Activated CD4-positive, alpha-beta T cell treated with anti-CD3 and anti-CD28 coated beads, Interleukin-2, amount 50 U/mL, for 24 hours (primary cell): Measurements from ENCODE around the gene RBM3.
A peak's percentile ranks its signal among the peaks of the same experiment; 100 is the strongest.
"Not testable (repeated sequence)": the region's sequence is repeated elsewhere in the genome, so short reads cannot be mapped to it uniquely, and the experiment has no call there.

ENCODE experiments used
- DNase-seq, 2 donors: peaks; one replicate each; pipeline ENCODE4 v3.0.0-alpha.2; 2020; ENCODE audit warnings: low read depth in 1 of 2, low spot score in 1 of 2

Gene RBM3

DNA sequence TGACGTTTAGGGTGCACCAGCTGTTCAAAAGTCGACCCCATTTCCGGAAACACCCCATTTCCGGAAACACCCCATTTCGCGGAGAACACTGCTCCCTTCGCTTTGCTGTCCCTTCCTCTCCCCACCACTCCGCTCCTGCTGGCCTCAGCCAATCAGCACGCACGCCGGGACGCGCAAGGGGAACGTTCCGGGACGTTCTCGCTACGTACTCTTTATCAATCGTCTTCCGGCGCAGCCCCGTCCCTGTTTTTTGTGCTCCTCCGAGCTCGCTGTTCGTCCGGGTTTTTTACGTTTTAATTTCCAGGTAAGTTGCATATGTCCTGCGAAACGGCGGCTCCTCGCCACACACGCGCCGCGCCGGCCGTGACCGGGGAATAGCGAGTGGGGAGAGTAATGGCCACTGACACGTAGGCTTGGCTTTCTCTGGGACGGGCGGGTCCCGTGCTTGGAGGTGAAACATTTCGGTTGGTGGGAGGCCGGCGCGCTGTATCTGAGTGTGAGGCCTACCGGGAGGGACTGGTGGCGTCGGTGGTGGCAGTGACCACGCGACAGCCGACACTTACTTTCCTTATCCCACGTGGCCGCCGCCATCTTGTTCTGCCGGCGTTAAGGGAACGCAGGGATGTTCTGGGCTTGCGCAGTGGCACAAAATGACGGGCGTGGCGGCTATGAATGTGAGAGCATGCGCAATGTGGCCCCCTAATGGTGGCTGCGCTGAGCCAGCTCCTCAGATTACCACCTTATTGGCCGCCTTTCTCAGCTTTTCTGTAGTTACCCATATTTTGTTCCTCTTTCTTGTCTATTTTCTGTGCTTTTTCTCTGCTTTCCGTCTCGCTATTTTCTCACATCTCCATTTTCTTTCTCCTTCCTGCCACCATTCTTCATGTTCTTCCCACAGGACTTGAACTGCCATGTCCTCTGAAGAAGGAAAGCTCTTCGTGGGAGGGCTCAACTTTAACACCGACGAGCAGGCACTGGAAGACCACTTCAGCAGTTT lies at the start of gene RBM3:
Gene RBM3, plus strand, starts transcription at position 215 of the 997 bp plus-strand sequence. Its CDS starts 697 bp downstream, at position 912.
- peak; percentile 74 to 86 for DNase-seq

- not testable (repeated sequence) for DNase-seq
Observed at GRCh38 chrX:48525853-48526252, 48.4 kb upstream of the RBM3 start.

DNA sequence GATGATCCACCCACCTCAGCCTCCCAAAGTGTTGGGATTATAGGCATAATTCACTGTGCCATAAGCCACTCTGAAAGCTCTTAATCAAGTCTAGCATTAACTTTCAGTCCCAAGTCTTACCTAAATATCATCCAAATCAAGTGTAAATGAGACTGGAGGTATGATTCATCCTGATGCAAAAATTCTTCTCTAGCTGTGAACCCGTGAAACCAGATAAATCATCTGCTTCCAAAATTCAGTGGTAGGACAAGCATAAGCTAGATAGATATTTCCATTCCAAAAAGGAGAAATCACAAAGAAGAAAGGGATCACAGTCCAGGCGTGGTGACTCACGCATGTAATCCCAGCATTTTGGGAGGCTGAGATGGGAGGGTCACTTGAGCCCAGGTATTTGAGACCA lies 43.5 kb upstream of the RBM3 start:
- DNase-seq = no peak

DNA sequence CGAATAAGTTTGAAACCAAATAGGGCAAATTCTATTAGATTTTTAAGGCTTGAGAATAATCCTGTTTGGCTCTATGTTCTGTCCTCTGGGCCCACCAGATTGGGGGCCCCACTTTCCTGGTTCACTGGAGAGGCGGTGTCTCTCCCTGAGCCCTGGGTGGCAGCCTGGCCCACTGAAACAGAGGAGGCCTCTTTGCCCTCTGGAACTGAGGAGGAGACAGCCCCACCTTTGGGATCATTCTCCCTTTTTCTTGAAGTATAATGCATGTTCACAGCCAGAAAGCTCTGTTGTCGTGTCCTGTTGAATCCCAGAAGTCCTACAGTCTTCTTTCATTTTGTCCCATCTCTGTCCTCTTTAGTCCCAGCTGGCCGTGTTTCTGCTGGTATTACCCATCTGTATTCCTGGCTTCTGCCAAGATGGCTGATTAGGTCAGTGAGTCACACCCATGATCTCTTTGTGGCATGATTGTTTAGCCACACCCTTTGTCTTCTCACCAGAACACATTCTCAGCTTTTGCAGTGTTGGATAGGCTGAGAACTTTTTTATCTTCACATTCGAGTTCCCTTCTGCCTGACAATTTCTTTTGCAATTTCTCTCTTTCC lies 42.8 kb upstream of the RBM3 start:
- no peak for DNase-seq

- DNase-seq = no peak
Observed at GRCh38 chrX:48532161-48532560, 42.1 kb upstream of the RBM3 start.

DNA sequence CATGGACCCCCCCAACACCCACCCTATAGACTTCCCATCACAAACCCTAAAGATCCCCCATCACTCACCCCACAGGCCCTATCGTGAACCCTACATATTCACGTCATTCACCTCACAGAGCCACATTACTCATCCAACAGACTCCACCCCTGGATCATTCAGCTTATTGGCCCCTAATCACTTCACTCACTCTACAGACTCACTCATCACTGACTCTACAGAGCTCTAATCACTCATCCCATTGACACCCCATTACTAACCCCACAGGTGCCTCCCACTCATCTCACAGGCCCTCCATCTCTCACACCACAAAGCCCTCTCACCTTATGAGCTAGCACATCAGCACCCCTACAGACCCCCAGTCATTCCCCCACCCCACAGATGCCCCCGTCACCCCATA lies 41.1 kb upstream of the RBM3 start:
- no peak for DNase-seq

DNA sequence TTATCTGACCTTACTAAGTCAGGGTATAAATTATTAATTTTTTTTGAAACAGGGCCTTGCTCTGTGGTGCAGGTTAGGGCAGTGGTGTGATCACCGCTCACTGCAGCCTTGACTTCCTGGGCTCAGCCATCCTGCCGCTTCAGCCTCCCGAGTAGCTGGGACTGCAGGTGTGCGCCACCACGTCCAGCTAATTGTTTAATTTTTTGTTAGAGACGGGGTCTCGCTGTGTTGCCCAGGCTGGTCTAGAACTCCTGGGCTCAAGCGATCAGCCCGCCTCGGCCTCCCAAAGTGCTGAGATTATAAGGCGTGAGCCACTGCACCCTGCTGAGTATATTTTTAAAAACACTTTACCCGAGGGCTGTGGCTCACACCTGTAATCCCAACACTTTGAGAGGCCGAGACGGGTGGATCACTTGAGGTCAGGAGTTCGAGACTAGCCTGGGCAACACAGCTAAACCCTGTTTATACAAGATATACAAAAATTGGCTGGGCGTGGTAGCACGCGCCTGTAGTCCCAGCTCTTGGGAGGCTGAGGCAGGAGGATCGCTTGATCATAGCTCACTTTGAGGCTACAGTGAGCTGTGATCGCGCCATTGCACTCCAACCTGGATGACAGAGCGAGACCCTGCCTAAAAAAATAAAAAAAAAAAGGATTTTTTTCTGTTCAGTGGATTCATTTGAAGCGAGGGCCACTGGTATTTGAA lies 35.5 kb upstream of the RBM3 start:
- no peak for DNase-seq

DNA sequence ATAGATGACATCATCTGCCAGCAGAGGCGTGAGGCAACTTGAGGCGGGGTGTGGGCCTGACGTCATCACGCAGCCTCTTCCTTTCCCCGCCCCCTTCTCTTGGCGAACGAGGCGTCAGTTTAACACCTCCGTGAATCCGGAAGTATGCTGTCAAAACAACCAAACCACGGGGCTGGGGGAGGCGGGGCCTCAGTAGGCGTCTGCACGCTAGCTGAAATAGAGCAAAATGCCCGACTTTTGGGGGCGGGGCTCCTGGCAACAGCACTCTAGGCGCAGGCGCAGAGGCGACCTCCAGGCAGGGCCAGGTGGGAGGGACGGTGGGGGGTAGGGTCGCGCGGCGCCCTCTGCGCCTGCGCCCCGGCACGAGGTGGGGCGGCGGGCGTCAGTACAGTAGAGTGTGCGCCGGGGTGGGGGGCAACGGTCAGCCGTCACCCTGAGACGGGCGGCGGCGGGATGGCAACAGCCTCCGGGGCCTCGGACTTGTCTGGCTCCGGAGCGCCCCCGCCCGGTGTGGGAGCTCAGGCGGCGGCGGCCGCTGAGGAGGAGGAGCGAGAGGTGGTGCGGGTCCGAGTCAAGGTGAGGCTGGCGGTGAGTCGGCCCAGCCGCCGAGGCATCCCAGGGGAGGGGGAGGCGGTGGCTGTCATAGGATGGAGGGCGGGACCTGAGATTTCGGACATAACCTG lies 34.8 kb upstream of the RBM3 start, which contains the start of gene TBC1D25:
Gene TBC1D25, plus strand, starts transcription at position 370 of the 683 bp plus-strand sequence. Its CDS starts 84 bp downstream, at position 454.
- peak; percentile 83 to 94 for DNase-seq

DNA sequence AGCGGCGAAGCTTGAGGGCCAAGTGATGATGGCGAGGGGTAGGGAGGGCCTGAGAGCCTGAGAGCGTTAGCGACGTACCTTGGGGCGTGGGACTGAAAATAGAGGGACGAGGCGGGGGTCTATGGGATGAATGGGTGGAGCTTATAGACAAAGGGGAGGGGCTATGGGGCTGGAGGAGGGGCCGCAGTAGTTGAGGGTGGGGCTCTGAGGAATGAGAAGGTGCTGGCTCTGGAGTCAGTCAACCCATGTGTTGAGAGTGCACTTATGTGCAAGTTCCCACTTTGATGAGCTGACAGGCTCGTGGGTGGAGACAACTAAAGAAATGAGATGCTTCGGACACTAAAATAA lies 34.3 kb upstream of the RBM3 start:
- peak in 1 of 2 donors; percentile 43 for DNase-seq

- DNase-seq = no peak
Observed at GRCh38 chrX:48540480-48540879, 33.8 kb upstream of the RBM3 start.

DNA sequence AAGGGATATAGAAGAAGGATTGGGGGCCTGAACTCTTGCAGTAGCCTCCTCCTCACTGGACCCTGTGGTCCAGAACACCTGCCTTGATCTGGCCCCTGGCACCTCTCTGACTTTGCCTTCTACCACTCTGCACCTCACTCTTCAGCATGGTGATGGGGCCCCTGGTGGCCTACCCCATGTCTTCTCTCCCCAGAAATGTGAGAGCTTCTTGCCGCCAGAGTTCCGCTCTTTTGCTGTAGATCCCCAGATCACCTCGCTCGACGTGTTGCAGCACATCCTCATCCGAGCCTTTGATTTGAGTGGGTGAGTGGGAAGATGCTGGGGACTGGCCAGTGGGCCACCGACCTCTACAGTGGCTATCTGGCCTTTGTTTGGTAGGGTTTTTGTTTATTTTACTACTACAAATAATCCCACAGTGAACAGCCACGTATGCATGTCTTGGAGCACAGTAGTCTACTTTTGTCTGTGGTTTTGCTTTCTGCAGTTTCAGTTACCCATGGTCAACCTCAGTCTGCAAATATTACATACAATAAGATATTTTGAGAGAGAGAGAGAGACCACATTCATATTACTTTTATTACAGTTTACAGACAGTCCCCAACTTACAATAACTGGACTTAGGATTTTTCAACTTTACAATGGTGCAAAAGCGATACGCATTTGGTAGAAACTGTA lies 33.0 kb upstream of the RBM3 start:
- DNase-seq = no peak

GRCh38 chrX:48548871-48549270 lies 25.4 kb upstream of the RBM3 start:
- no peak for DNase-seq

DNA sequence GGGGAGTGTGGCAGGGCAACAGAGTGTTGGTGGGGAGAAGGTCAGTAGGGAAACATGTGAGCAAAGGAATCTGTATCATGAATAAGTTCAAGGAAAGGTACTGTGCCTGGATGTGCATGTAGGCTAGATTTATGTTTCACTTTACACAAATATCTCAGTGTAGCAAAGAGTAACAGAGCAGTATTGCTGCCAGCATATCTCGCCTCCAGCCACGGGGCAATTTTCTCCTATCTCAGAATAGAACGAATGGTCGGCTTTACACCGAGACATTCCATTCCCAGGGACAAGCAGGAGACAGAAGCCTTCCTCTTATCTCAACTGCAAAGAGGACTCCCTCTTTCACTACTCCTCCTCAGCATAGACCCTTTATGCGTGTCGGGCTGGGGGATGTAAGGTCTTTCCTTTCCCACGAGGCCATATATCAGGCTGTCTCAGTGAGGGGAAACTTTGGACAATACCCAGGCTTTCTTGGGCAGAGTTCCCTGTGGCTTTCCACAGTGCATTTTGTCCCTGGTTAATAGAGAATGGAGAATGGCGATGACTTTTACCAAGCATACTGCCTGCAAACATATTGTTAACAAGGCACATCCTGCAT lies 18.5 kb upstream of the RBM3 start:
- DNase-seq = not testable (repeated sequence)

- no peak for DNase-seq
Observed at GRCh38 chrX:48558271-48558670, 16.0 kb upstream of the RBM3 start.

DNA sequence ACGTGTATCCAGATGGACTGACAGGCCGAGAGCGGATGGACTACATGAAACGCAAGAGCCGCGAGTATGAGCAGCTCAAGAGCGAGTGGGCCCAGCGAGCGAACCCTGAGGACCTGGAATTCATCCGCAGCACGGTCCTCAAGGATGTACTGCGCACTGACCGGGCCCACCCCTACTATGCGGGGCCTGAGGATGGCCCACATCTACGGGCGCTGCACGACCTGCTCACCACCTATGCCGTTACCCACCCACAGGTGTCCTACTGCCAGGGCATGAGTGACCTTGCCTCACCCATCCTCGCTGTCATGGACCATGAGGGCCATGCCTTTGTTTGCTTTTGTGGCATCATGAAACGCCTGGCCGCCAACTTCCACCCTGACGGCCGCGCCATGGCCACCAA lies 14.6 kb upstream of the RBM3 start:
- no peak for DNase-seq

- no peak for DNase-seq
Observed at GRCh38 chrX:48560056-48560455, 14.2 kb upstream of the RBM3 start.

DNA sequence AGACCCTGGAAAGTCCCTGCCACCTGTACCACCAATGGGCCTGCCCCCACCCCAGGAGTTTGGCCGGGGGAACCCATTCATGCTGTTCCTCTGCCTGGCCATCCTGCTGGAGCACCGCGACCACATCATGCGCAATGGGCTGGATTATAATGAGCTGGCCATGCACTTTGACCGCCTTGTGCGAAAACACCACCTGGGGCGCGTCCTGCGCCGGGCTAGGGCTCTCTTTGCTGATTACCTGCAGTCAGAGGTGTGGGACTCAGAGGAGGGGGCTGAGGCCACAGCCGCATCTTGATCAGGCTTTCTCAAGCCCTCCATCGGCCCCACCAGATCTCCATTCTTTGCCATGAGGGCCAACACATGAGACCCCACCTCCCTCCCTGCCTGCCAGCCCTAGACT lies 13.6 kb upstream of the RBM3 start:
- DNase-seq = no peak

DNA sequence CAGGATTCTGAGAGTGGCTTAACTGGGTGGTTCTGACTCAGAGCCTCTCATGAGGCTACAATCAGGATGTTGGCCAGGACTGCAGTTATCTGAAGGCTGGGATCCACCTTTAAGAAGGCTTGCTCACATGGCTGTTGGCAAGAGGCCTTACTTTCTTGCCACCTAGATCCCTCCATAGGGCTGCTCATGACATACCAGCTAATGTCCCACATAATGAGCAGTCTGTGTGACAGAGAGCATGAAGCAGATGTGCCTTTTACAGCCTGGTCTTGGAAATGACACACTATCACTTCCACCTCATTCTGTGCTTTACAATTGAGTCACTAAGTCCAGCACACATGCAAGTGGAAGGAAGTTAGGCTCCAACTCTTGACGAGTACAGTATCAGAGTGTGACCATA lies 4.3 kb upstream of the RBM3 start:
- DNase-seq = no peak

DNA sequence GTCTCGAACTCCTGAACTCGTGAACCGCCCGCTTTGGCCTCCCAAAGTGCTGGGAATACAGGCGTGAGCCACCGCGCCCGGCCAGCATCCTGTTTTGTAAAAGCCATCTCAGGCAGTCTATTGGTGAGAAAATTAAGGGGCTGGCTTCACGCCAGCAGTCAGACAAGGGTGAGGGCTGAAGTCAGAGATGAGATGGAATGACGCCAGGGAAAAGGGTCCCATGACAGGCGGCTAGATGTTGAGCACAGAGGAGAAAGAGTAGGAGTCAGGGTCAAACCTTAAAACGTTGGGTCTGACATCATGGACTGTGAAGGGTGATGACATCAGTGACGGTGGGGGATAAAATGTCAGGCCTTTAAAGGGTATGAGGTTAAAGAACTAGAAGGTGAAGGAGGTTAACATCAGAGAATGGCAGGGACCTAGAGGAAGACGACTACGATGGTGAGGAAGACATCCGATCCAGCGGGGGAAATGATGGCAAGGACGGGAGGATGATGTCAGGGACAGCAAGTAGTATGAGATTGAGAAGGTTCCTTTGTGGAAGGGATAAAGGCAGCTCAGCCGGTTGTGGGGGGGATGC lies 504 bp upstream of the RBM3 start:
- DNase-seq = no peak

DNA sequence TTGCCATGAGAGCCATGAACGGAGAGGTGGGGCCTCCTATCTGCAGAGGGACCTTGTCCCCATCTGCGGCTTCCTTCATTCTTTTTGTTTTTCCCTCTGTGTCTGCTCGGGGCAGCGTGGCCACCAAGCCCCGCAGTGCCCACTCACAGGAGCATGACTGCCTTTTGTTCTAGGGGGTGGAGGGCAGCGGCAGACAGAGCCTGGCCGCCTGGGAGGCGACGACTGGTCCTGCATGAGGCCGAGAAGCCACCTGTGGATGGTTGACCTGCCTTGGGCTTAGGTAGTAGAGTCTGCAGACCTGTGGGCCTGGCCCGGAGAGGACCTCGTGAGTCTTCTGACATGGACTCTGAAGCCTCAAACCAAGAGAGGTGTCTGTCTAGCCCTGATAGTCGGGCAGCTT lies 1.4 kb downstream of the RBM3 start:
- DNase-seq = no peak
